ENCODE measurements around the gene RERE.
"Not testable (repeated sequence)": the region's sequence is repeated elsewhere in the genome, so short reads cannot be mapped to it uniquely, and the experiment has no call there.

The RERE gene

GRCh38 chr1:8598783-8599182 lies 218.7 kb downstream of the RERE start:
- no peak for DNase-seq

- DNase-seq, result no peak
These were observed 219.2 kb downstream of the RERE start for GRCh38 chr1:8598060-8598724.

- DNase-seq, result no peak
These were observed 220.0 kb downstream of the RERE start for GRCh38 chr1:8597455-8597854.

GRCh38 chr1:8595941-8596340 lies 221.5 kb downstream of the RERE start:
- no peak for DNase-seq

- no peak for DNase-seq
These were observed 222.1 kb downstream of the RERE start for GRCh38 chr1:8595332-8595731.

- DNase-seq, result not testable (repeated sequence)
These were observed 224.1 kb downstream of the RERE start for GRCh38 chr1:8593292-8593691.

GRCh38 chr1:8591569-8591968 lies 225.9 kb downstream of the RERE start:
- DNase-seq, result no peak

- DNase-seq, result no peak
These were observed 226.6 kb downstream of the RERE start for GRCh38 chr1:8590721-8591351.

- DNase-seq, result no peak
These were observed 227.9 kb downstream of the RERE start for GRCh38 chr1:8589571-8589970.

GRCh38 chr1:8587784-8588183 lies 229.7 kb downstream of the RERE start:
- no peak for DNase-seq

GRCh38 chr1:8586438-8586837 lies 231.0 kb downstream of the RERE start:
- DNase-seq, result no peak

GRCh38 chr1:8584316-8584715 lies 233.1 kb downstream of the RERE start:
- no peak for DNase-seq

- DNase-seq, result no peak
These were observed 234.4 kb downstream of the RERE start for GRCh38 chr1:8583031-8583430.

- no peak for DNase-seq
These were observed 236.9 kb downstream of the RERE start for GRCh38 chr1:8580566-8580965.

GRCh38 chr1:8578936-8579335 lies 238.5 kb downstream of the RERE start:
- no peak for DNase-seq

- DNase-seq, result no peak
These were observed 239.1 kb downstream of the RERE start for GRCh38 chr1:8578132-8578877.

- no peak for DNase-seq
These were observed 242.5 kb downstream of the RERE start for GRCh38 chr1:8574985-8575384.

GRCh38 chr1:8572106-8572505 lies 245.3 kb downstream of the RERE start:
- DNase-seq, result no peak

- DNase-seq, result no peak
These were observed 246.0 kb downstream of the RERE start for GRCh38 chr1:8571200-8571984.

GRCh38 chr1:8570465-8570864 lies 247.0 kb downstream of the RERE start:
- no peak for DNase-seq

- no peak for DNase-seq
These were observed 248.2 kb downstream of the RERE start for GRCh38 chr1:8569242-8569641.

GRCh38 chr1:8568837-8569236 lies 248.6 kb downstream of the RERE start:
- no peak for DNase-seq

- DNase-seq, result no peak
These were observed 250.3 kb downstream of the RERE start for GRCh38 chr1:8567146-8567545.

Measured in NK-92 treated with Interleukin-12 subunit alpha and Interleukin-12 subunit beta, amount 100 ng/mL, for 24 hours (cell line).